Panc1 (cell line): Measurements from ENCODE around the gene CTNNA1.

Source experiments
- CTCF ChIP-seq: fragments of 450-650 bp; IDR thresholded peaks from 2 replicates; pipeline ENCODE4 v1.5.1; 2017; ENCODE audit warnings: mild to moderate bottlenecking
- POLR2AphosphoS5 ChIP-seq: IDR thresholded peaks from 2 replicates; pipeline ENCODE4 v1.6.1; 2012; ENCODE audit warnings: mild to moderate bottlenecking, low read depth, low read length, moderate library complexity
- TCF7L2 ChIP-seq: IDR thresholded peaks from 2 replicates; pipeline ENCODE4 v1.6.1; 2011; ENCODE audit warnings: mild to moderate bottlenecking, low read depth, low read length, inconsistent platforms

- TF ChIP-seq CTCF (no peak), TCF7L2 (no peak), POLR2AphosphoS5 (no peak)
Observed at GRCh38 chr5:138850865-138851435, 97.7 kb downstream of the CTNNA1 start.
